SK-N-SH treated with all-trans-retinoic acid at 6 μM for 48 hours (cell line): Measurements from ENCODE around the gene NIP7.

Experiments used
- ATAC-seq: fragments of 200-7000 bp; cut with Tn5 transposase; 3 replicates; pipeline ENCODE4 v1.9.1; 2020; ENCODE audit warnings: mild to moderate bottlenecking, moderate library complexity
- ARNTL ChIP-seq: fragments of 450-650 bp; formaldehyde crosslinking; IDR thresholded peaks from 2 replicates; pipeline ENCODE4 v1.5.0; 2020; ENCODE audit warnings: low read depth, mild to moderate bottlenecking, moderate library complexity, borderline replicate concordance
- BACH2 ChIP-seq: fragments of 250-450 bp; sonication (Bioruptor Pico); IDR thresholded peaks from 2 replicates; pipeline ENCODE4 v1.9.0; 2021; ENCODE audit warnings: mild to moderate bottlenecking, borderline replicate concordance
- CREB5 ChIP-seq: fragments of 250-450 bp; sonication (Bioruptor Pico); IDR thresholded peaks from 2 replicates; pipeline ENCODE4 v1.5.1; 2020; ENCODE audit warnings: low read depth, mild to moderate bottlenecking, moderate library complexity
- CSDC2 ChIP-seq: fragments of 250-450 bp; sonication (Bioruptor Pico); IDR thresholded peaks from 2 replicates; pipeline ENCODE4 v1.5.0; 2020; ENCODE audit warnings: mild to moderate bottlenecking, moderate library complexity
- ESRRG ChIP-seq: fragments of 250-450 bp; sonication (Bioruptor Pico); IDR thresholded peaks from 2 replicates; pipeline ENCODE4 v1.6.1; 2021; ENCODE audit warnings: mild to moderate bottlenecking
- GLIS3 ChIP-seq: fragments of 250-450 bp; sonication (Bioruptor Pico); IDR thresholded peaks from 2 replicates; pipeline ENCODE4 v1.5.0; 2020; ENCODE audit warnings: mild to moderate bottlenecking, moderate library complexity
- ISL1 ChIP-seq: fragments of 250-450 bp; sonication (Bioruptor Pico); IDR thresholded peaks from 2 replicates; pipeline ENCODE4 v2.1.2; 2022; ENCODE audit warnings: mild to moderate bottlenecking, moderate library complexity
- PATZ1 ChIP-seq: fragments of 250-450 bp; sonication (Bioruptor Pico); IDR thresholded peaks from 2 replicates; pipeline ENCODE4 v1.8.0; 2020; ENCODE audit warnings: mild to moderate bottlenecking, moderate library complexity, borderline replicate concordance
- PPARA ChIP-seq: fragments of 250-450 bp; sonication (Bioruptor Pico); IDR thresholded peaks from 2 replicates; pipeline ENCODE4 v1.5.0; 2020; ENCODE audit warnings: mild to moderate bottlenecking, borderline replicate concordance
- RARB ChIP-seq: fragments of 250-450 bp; sonication (Bioruptor Pico); IDR thresholded peaks from 2 replicates; pipeline ENCODE4 v1.8.0; 2021; ENCODE audit warnings: mild to moderate bottlenecking, moderate library complexity
- SNAI2 ChIP-seq: fragments of 250-450 bp; sonication (Bioruptor Pico); IDR thresholded peaks from 2 replicates; pipeline ENCODE4 v1.5.0; 2020; ENCODE audit warnings: mild to moderate bottlenecking, moderate library complexity
- TCF4 ChIP-seq: fragments of 250-450 bp; sonication (Bioruptor Pico); IDR thresholded peaks from 2 replicates; pipeline ENCODE4 v1.8.0; 2021; ENCODE audit warnings: mild to moderate bottlenecking, moderate library complexity, borderline replicate concordance
- TOX ChIP-seq: fragments of 250-450 bp; sonication (Bioruptor Pico); IDR thresholded peaks from 2 replicates; pipeline ENCODE4 v1.8.0; 2021; ENCODE audit warnings: mild to moderate bottlenecking, moderate library complexity, borderline replicate concordance
- TSHZ2 ChIP-seq: fragments of 250-450 bp; sonication (Bioruptor Pico); IDR thresholded peaks from 2 replicates; pipeline ENCODE4 v1.5.0; 2020; ENCODE audit warnings: mild to moderate bottlenecking, moderate library complexity
- ZC3H10 ChIP-seq: fragments of 250-450 bp; sonication (Bioruptor Pico); IDR thresholded peaks from 2 replicates; pipeline ENCODE4 v1.5.1; 2021; ENCODE audit warnings: mild to moderate bottlenecking, moderate library complexity
- ZFP3 ChIP-seq: fragments of 250-450 bp; sonication (Bioruptor Pico); IDR thresholded peaks from 2 replicates; pipeline ENCODE4 v1.5.0; 2020; ENCODE audit warnings: mild to moderate bottlenecking, moderate library complexity
- ZFP30 ChIP-seq: fragments of 450-650 bp; formaldehyde crosslinking; IDR thresholded peaks from 2 replicates; pipeline ENCODE4 v1.5.0; 2022; ENCODE audit warnings: mild to moderate bottlenecking, moderate library complexity
- ZNF565 ChIP-seq: fragments of 450-650 bp; formaldehyde crosslinking; conservative IDR thresholded peaks from 2 replicates; pipeline ENCODE4 v1.5.0; 2020; ENCODE audit warnings: low read depth, mild to moderate bottlenecking, moderate library complexity
- ZNF70 ChIP-seq: fragments of 450-650 bp; formaldehyde crosslinking; IDR thresholded peaks from 2 replicates; pipeline ENCODE4 v1.5.0; 2020; ENCODE audit warnings: mild to moderate bottlenecking, moderate library complexity
- ZNF8 ChIP-seq: fragments of 450-650 bp; formaldehyde crosslinking; IDR thresholded peaks from 2 replicates; pipeline ENCODE4 v1.5.0; 2020; ENCODE audit warnings: mild to moderate bottlenecking, moderate library complexity
- TF ChIP-seq, protein P1 (sequence below): fragments of 250-450 bp; sonication (Bioruptor Pico); IDR thresholded peaks from 2 replicates; pipeline ENCODE4 v1.5.1; 2021; ENCODE audit warnings: mild to moderate bottlenecking, moderate library complexity
- TF ChIP-seq, protein P2 (sequence below): fragments of 250-450 bp; sonication (Bioruptor Pico); IDR thresholded peaks from 2 replicates; pipeline ENCODE4 v1.8.0; 2021; ENCODE audit warnings: low read depth, mild to moderate bottlenecking, moderate library complexity, borderline replicate concordance

NIP7 gene

GRCh38 chr16:69307091-69307490 is 32.5 kb upstream of the NIP7 start:
- no peak for TF ChIP-seq ZFP30 (CRISPR knock-in tag)
- no peak for TF ChIP-seq CSDC2 (CRISPR knock-in tag)
- no peak for TF ChIP-seq ESRRG (CRISPR knock-in tag)
- TF ChIP-seq SNAI2 (CRISPR knock-in tag), result no peak
- TF ChIP-seq ZNF8 (CRISPR knock-in tag), result no peak
- TF ChIP-seq TCF4, result no peak
- no peak for TF ChIP-seq ZFP3
- TF ChIP-seq TSHZ2 (CRISPR knock-in tag), result no peak
- TF ChIP-seq ARNTL (CRISPR knock-in tag), result no peak
- TF ChIP-seq, protein P1, sequence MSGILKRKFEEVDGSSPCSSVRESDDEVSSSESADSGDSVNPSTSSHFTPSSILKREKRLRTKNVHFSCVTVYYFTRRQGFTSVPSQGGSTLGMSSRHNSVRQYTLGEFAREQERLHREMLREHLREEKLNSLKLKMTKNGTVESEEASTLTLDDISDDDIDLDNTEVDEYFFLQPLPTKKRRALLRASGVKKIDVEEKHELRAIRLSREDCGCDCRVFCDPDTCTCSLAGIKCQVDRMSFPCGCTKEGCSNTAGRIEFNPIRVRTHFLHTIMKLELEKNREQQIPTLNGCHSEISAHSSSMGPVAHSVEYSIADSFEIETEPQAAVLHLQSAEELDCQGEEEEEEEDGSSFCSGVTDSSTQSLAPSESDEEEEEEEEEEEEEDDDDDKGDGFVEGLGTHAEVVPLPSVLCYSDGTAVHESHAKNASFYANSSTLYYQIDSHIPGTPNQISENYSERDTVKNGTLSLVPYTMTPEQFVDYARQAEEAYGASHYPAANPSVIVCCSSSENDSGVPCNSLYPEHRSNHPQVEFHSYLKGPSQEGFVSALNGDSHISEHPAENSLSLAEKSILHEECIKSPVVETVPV, result no peak
- no peak for TF ChIP-seq RARB (CRISPR knock-in tag)
- no peak for TF ChIP-seq BACH2 (CRISPR knock-in tag)
- TF ChIP-seq TOX (CRISPR knock-in tag), result no peak
- ATAC-seq, result no peak

DNA sequence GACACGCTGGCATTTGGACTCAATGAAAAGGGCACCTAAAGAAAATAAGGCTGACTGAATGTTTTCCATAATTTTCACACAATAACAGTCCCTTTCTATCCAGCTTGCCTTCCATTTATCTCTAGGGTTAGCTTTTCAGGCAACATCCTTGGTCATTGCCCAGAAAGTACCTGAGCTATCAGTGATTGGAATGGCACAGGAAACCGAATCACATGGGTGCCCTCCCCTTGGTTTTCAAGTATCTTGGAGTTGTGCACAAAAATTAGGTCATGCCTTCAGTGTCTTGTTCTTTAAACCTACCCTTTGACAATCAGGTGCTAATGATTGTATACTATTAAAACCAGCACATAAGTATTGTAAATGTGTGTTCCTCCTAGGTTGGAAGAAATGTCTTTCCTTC is 31.7 kb upstream of the NIP7 start:
- ATAC-seq, result no peak
- no peak for TF ChIP-seq ESRRG (CRISPR knock-in tag)
- TF ChIP-seq BACH2 (CRISPR knock-in tag), result no peak
- TF ChIP-seq, protein P1, result no peak
- TF ChIP-seq GLIS3 (CRISPR knock-in tag), result no peak
- TF ChIP-seq ISL1 (CRISPR knock-in tag), result no peak
- no peak for TF ChIP-seq RARB (CRISPR knock-in tag)
- TF ChIP-seq ZNF565 (CRISPR knock-in tag), result no peak
- TF ChIP-seq CREB5 (CRISPR knock-in tag), result no peak
- TF ChIP-seq CSDC2 (CRISPR knock-in tag), result no peak
- TF ChIP-seq TSHZ2 (CRISPR knock-in tag), result no peak
- TF ChIP-seq, protein P2, sequence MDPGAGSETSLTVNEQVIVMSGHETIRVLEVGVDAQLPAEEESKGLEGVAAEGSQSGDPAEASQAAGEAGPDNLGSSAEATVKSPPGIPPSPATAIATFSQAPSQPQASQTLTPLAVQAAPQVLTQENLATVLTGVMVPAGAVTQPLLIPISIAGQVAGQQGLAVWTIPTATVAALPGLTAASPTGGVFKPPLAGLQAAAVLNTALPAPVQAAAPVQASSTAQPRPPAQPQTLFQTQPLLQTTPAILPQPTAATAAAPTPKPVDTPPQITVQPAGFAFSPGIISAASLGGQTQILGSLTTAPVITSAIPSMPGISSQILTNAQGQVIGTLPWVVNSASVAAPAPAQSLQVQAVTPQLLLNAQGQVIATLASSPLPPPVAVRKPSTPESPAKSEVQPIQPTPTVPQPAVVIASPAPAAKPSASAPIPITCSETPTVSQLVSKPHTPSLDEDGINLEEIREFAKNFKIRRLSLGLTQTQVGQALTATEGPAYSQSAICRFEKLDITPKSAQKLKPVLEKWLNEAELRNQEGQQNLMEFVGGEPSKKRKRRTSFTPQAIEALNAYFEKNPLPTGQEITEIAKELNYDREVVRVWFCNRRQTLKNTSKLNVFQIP (CRISPR knock-in tag), result no peak
- TF ChIP-seq ZC3H10 (CRISPR knock-in tag), result no peak
- TF ChIP-seq PATZ1 (CRISPR knock-in tag), result no peak
- TF ChIP-seq ZFP30 (CRISPR knock-in tag), result no peak
- TF ChIP-seq ZNF70, result no peak
- no peak for TF ChIP-seq TCF4
- TF ChIP-seq TOX (CRISPR knock-in tag), result no peak
- no peak for TF ChIP-seq PPARA
- no peak for TF ChIP-seq SNAI2 (CRISPR knock-in tag)
- TF ChIP-seq ZNF8 (CRISPR knock-in tag), result no peak
